AG09319 (cell line): ENCODE measurements around the gene STIM2.

Experiments
- DNase-seq: peaks from one replicate; pipeline ENCODE4 v3.0.0-alpha.2; 2010; ENCODE audit warnings: low read depth; ENCODE audit errors: extremely low read depth
- CTCF ChIP-seq: IDR thresholded peaks from 2 replicates; pipeline ENCODE4 v1.5.1; 2011; ENCODE audit warnings: low read depth, mild to moderate bottlenecking, inconsistent platforms, low read length, moderate library complexity

The STIM2 gene

GRCh38 chr4:27058819-27059406, 198.3 kb downstream of the STIM2 start:
- TF ChIP-seq CTCF, result no peak
- DNase-seq, result no peak

- no peak for DNase-seq
- no peak for TF ChIP-seq CTCF
Measured at GRCh38 chr4:27059446-27059845, 198.8 kb downstream of the STIM2 start.

GRCh38 chr4:27062256-27062655, 201.6 kb downstream of the STIM2 start:
- TF ChIP-seq CTCF, result no peak
- no peak for DNase-seq

- TF ChIP-seq CTCF, result no peak
- DNase-seq, result no peak
Measured at GRCh38 chr4:27066591-27066990, 205.9 kb downstream of the STIM2 start.

- no peak for TF ChIP-seq CTCF
- no peak for DNase-seq
Measured at GRCh38 chr4:27068151-27068867, 207.7 kb downstream of the STIM2 start.
